CD14-positive monocyte (primary cell): Measurements from ENCODE around the gene APOD. TPM values are rescaled to one million over a fixed set of nuclear protein-coding genes. Genes with fewer than 3 reads are reported as not detected.

ENCODE experiments used
- DNase-seq, 3 donors: peaks; one replicate each; pipeline ENCODE4 v3.0.0-alpha.2; 2011 to 2022
- H2AFZ ChIP-seq: 2 replicates; pipeline ENCODE4 v1.6.0; 2012; ENCODE audit warnings: mild to moderate bottlenecking, low read depth, low read length, inconsistent platforms; ENCODE audit not compliant: insufficient read depth, poor library complexity, severe bottlenecking
- H3K27ac ChIP-seq, 2 donors: 1 replicate in 1 of 2; 2 replicates in 1 of 2; pipeline ENCODE4 v1.5.1; 2012 to 2013; ENCODE audit warnings: low read length in 2 of 2, control low read depth in 1 of 2, inconsistent platforms in 1 of 2, low read depth in 1 of 2, mild to moderate bottlenecking in 1 of 2
- H3K27me3 ChIP-seq, 2 donors: one replicate each; pipeline versions ENCODE4 v1.6.0 to v1.6.1; 2011 to 2013; ENCODE audit warnings: low read length in 2 of 2; ENCODE audit not compliant: control insufficient read depth in 2 of 2, insufficient read depth in 2 of 2
- H3K36me3 ChIP-seq, 2 donors: replicated peaks in 1 of 2; 1 replicate in 1 of 2; 2 replicates in 1 of 2; pipeline versions ENCODE4 v1.5.1 to v1.6.1; 2012 to 2013; ENCODE audit warnings: low read length in 2 of 2, control low read depth in 1 of 2, inconsistent platforms in 1 of 2, mild to moderate bottlenecking in 1 of 2; ENCODE audit not compliant: insufficient read depth in 2 of 2, control insufficient read depth in 1 of 2
- H3K4me1 ChIP-seq, 2 donors: 1 replicate in 1 of 2; 2 replicates in 1 of 2; pipeline versions ENCODE4 v1.5.1 to v1.6.1; 2012 to 2013; ENCODE audit warnings: low read length in 2 of 2, control low read depth in 1 of 2, inconsistent platforms in 1 of 2, mild to moderate bottlenecking in 1 of 2, moderate library complexity in 1 of 2; ENCODE audit not compliant: insufficient read depth in 2 of 2, control insufficient read depth in 1 of 2
- H3K4me2 ChIP-seq: replicated peaks from 2 replicates; pipeline ENCODE3; 2012; ENCODE audit warnings: low read length, moderate library complexity, mild to moderate bottlenecking; ENCODE audit not compliant: poor library complexity, severe bottlenecking; ENCODE audit errors: extremely low read depth
- H3K4me3 ChIP-seq, 3 experiments: fragments of 200-600 bp in 1 of 3; sonication (generic) in 1 of 3; replicated peaks in 1 of 3; 1 replicate in 2 of 3; 2 replicates in 1 of 3; pipeline ENCODE4 v1.5.1; 2011 to 2013; ENCODE audit warnings: low read length in 3 of 3, mild to moderate bottlenecking in 3 of 3, control low read depth in 2 of 3, low read depth in 2 of 3, inconsistent platforms in 1 of 3, moderate library complexity in 1 of 3
- H3K79me2 ChIP-seq: 2 replicates; pipeline ENCODE4 v1.6.0; 2012; ENCODE audit warnings: mild to moderate bottlenecking, control low read depth, inconsistent platforms, low read length, moderate library complexity; ENCODE audit not compliant: insufficient read depth
- H3K9ac ChIP-seq: 2 replicates; pipeline ENCODE4 v1.6.0; 2017; ENCODE audit warnings: low read length, mild to moderate bottlenecking; ENCODE audit not compliant: insufficient read depth, poor library complexity, severe bottlenecking
- H3K9me3 ChIP-seq, 2 donors: replicated peaks in 1 of 2; 1 replicate in 1 of 2; 2 replicates in 1 of 2; pipeline versions ENCODE4 v1.5.1 to v1.6.1; 2012 to 2013; ENCODE audit warnings: low read length in 2 of 2, control low read depth in 1 of 2; ENCODE audit not compliant: control insufficient read depth in 1 of 2, insufficient read depth in 1 of 2
- H4K20me1 ChIP-seq: 2 replicates; pipeline ENCODE4 v1.6.0; 2012; ENCODE audit warnings: mild to moderate bottlenecking, low read length, control low read depth, moderate library complexity; ENCODE audit not compliant: insufficient read depth
- H3K27ac Mint-ChIP-seq, 7 donors: one replicate each; pipeline ENCODE4 v1.8.0; 2020; ENCODE audit warnings: mild to moderate bottlenecking in 7 of 7, mixed read lengths in 7 of 7, moderate library complexity in 6 of 7, inconsistent platforms in 2 of 7
- H3K27me3 Mint-ChIP-seq, 3 donors: one replicate each; pipeline ENCODE4 v1.8.0; 2021 to 2022; ENCODE audit warnings: low read depth in 3 of 3, mild to moderate bottlenecking in 3 of 3, mixed read lengths in 3 of 3, moderate library complexity in 3 of 3, inconsistent platforms in 1 of 3
- H3K36me3 Mint-ChIP-seq, 2 donors: one replicate each; pipeline ENCODE4 v1.8.0; 2020; ENCODE audit warnings: mixed read lengths in 2 of 2, inconsistent platforms in 1 of 2, mild to moderate bottlenecking in 1 of 2
- H3K4me1 Mint-ChIP-seq: one replicate; pipeline ENCODE4 v1.8.0; 2020; ENCODE audit warnings: mild to moderate bottlenecking, mixed read lengths
- H3K4me3 Mint-ChIP-seq, 2 donors: one replicate each; pipeline ENCODE4 v1.8.0; 2020; ENCODE audit warnings: mild to moderate bottlenecking in 2 of 2, mixed read lengths in 2 of 2, moderate library complexity in 1 of 2
- H3K9me3 Mint-ChIP-seq, 7 donors: one replicate each; pipeline ENCODE4 v1.8.0; 2020 to 2022; ENCODE audit warnings: mixed read lengths in 7 of 7, mild to moderate bottlenecking in 6 of 7, moderate library complexity in 6 of 7, inconsistent platforms in 2 of 7
- WGBS: methylation state at CpG from one replicate; pipeline ENCODE4 v1.1.5; 2013; ENCODE audit warnings: missing lambda C conversion rate; ENCODE audit not compliant: insufficient coverage; 5-methylcytosine and 5-hydroxymethylcytosine counted together
- intact Hi-C, 2 donors: fragments of 100-400 bp; cut with micrococcal nuclease; formaldehyde crosslinking; loops; one replicate each; pipeline versions ENCODE4 v1.15.0 to v1.15.1; 2023
- polyA plus RNA-seq, 3 donors: library from polyadenylated mRNA; depleted of rRNA in 1 of 3; unstranded in 2 of 3; stranded (reverse) in 1 of 3; fragments of 300-500 nt in 2 of 3; fragments of >200 nt in 1 of 3; fragmentation: Illumina TruSeq in 2 of 3; gene quantifications; 1 replicate in 2 of 3; 2 replicates in 1 of 3; pipeline ENCODE4 v1.2.3, GENCODE V29; 2012 to 2021
- TF ChIP-seq, protein P1 (sequence below): fragments of 200-600 bp; IDR thresholded peaks from one replicate; pipeline ENCODE4 v1.8.0; 2022; ENCODE audit warnings: antibody characterized with exemption, mild to moderate bottlenecking

APOD gene
- polyA plus RNA-seq, 3 donors, result not detected

DNA sequence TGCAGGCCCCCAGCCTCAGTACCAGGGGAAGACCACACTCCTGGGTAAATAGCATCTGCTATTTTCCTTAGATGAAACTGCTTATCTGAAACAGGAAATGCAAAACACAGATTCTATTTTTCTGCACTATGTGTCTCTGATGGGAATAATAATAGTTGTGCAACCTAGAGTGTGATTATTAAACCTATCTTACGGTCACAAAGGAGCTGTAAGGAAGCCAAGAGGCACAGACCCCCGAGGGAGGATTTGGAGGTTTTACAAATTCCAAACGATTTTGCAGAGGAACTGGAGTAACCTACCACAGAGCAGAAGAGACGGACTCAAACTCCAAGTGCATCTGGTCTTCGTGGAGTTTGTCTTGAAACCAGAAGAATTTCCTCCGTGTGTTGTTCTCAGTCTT, 14.1 kb upstream of the APOD start:
- Histone ChIP-seq H3K4me3 (no peak overlapping the region), H3K4me2 (no peak overlapping the region), H4K20me1 (no peaks in the 10 kb centered on the region), H2AFZ (no peak overlapping the region), H3K9ac (no peak overlapping the region), H3K9me3 (peaks cover 0 to 7% of the 10 kb centered on the region in 2 donors), H3K4me1 (no peaks in the 10 kb centered on the region), H3K27me3 (peaks cover 0 to 2% of the 10 kb centered on the region in 2 donors), H3K79me2 (no peaks in the 10 kb centered on the region), H3K27ac (no peak overlapping the region), H3K36me3 (no peaks in the 10 kb centered on the region)
- no peaks in the 10 kb centered on the region for H3K36me3 Mint-ChIP-seq
- WGBS, result 93% methylated on average over 5 of the region's 6 CpGs
- peaks cover 0 to 12% (median 7%) of the 10 kb centered on the region in 7 donors for H3K9me3 Mint-ChIP-seq
- no peak for DNase-seq
- intact Hi-C loops, result no loop called here
- peaks cover 3% of the 10 kb centered on the region for H3K4me1 Mint-ChIP-seq
- no peak overlapping the region for H3K4me3 Mint-ChIP-seq
- no peak overlapping the region for H3K27ac Mint-ChIP-seq
- H3K27me3 Mint-ChIP-seq, result peaks cover 7 to 16% (median 8%) of the 10 kb centered on the region in 3 donors
- TF ChIP-seq, protein P1, sequence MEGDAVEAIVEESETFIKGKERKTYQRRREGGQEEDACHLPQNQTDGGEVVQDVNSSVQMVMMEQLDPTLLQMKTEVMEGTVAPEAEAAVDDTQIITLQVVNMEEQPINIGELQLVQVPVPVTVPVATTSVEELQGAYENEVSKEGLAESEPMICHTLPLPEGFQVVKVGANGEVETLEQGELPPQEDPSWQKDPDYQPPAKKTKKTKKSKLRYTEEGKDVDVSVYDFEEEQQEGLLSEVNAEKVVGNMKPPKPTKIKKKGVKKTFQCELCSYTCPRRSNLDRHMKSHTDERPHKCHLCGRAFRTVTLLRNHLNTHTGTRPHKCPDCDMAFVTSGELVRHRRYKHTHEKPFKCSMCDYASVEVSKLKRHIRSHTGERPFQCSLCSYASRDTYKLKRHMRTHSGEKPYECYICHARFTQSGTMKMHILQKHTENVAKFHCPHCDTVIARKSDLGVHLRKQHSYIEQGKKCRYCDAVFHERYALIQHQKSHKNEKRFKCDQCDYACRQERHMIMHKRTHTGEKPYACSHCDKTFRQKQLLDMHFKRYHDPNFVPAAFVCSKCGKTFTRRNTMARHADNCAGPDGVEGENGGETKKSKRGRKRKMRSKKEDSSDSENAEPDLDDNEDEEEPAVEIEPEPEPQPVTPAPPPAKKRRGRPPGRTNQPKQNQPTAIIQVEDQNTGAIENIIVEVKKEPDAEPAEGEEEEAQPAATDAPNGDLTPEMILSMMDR, result no peak

DNA sequence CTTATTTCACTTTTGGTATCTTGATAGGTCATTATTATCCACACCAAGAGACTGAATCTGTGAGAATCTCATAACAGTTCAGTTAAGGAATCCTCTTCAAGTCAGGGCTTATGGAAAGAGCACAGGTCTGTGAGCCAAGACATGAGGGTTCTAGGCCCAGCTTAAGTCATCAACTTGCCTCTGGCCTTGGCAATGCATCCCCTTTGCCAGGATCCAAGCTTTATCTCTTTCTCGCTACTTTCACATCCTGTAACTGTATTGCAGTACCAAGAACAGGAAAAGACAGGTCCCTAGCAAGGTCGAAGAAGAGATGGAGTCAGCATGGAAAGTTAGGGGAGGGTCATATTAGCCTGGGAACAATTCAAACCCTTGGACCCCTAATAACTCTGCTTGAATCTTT, 13.5 kb upstream of the APOD start:
- no peak overlapping the region for H2AFZ ChIP-seq

More for the DNA sequence above, 13.5 kb upstream of the APOD start:
- intact Hi-C loops, result no loop called here
- H3K9ac ChIP-seq, result no peak overlapping the region
- H4K20me1 ChIP-seq, result no peaks in the 10 kb centered on the region
- H3K27ac Mint-ChIP-seq, result no peak overlapping the region
- peaks cover 2% of the 10 kb centered on the region in 2 donors for H3K27me3 ChIP-seq
- peaks cover 0 to 7% of the 10 kb centered on the region in 2 donors for H3K9me3 ChIP-seq
- no CpG with 5 or more reads among the region's 2 CpGs for WGBS
- no peaks in the 10 kb centered on the region for H3K36me3 Mint-ChIP-seq
- DNase-seq, result no peak
- no peaks in the 10 kb centered on the region for H3K79me2 ChIP-seq
- no peaks in the 10 kb centered on the region for H3K36me3 ChIP-seq
- H3K4me1 ChIP-seq, result no peaks in the 10 kb centered on the region
- peaks cover 5 to 17% (median 5%) of the 10 kb centered on the region in 3 donors for H3K27me3 Mint-ChIP-seq
- H3K27ac ChIP-seq, result no peak overlapping the region
- H3K4me3 Mint-ChIP-seq, result no peak overlapping the region
- TF ChIP-seq, protein P1, result no peak
- no peak overlapping the region for H3K4me2 ChIP-seq
- H3K4me3 ChIP-seq, result no peak overlapping the region
- peaks cover 0 to 12% (median 7%) of the 10 kb centered on the region in 7 donors for H3K9me3 Mint-ChIP-seq
- H3K4me1 Mint-ChIP-seq, result peaks cover 3% of the 10 kb centered on the region
